ENCODE measurements around the gene NDUFB2.
A peak's percentile ranks its signal among the peaks of the same experiment; 100 is the strongest.
"Not testable (repeated sequence)": the region's sequence is repeated elsewhere in the genome, so short reads cannot be mapped to it uniquely, and the experiment has no call there.

NDUFB2 gene

DNA sequence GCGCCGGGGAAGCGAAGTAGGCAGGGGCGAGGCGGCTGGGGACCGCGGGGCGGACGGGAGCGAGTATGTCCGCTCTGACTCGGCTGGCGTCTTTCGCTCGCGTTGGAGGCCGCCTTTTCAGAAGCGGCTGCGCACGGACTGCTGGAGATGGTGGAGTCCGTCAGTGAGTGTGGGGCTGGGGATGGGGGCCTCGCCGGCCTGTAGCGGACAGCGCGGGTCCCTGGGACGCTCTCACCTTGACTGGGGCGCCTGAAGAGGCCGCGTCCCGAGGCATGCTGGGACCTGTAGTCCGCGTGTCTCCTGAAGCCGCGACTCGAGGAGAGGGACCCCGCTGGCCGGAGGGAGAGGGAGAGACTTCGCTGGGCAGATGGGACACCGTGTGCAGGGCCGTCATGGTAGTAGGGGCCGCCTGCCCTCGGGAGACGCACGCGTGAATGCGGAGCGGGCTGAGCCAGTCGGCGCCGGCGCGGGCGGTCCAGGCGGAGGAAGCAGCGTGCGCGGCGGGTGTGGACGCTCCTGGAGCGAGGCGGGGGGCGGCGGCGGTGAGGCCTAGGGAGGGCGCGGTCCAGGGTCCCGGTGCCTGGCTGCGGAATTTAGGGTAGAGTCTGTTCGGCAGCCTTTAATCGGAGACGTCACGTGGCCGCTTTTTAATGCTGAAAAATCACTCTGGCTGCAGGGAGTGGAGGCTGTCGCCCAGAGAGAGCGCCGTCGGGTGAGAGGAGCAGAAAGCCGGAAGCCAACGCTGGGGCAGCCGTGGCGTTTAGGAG lies at the start of gene NDUFB2:
Gene NDUFB2, plus strand, starts transcription at position 29 of the 767 bp plus-strand sequence. Its CDS starts 37 bp downstream, at position 66.
- DNase-seq (ENCODE audit: low spot score) = peak; percentile 84

DNA sequence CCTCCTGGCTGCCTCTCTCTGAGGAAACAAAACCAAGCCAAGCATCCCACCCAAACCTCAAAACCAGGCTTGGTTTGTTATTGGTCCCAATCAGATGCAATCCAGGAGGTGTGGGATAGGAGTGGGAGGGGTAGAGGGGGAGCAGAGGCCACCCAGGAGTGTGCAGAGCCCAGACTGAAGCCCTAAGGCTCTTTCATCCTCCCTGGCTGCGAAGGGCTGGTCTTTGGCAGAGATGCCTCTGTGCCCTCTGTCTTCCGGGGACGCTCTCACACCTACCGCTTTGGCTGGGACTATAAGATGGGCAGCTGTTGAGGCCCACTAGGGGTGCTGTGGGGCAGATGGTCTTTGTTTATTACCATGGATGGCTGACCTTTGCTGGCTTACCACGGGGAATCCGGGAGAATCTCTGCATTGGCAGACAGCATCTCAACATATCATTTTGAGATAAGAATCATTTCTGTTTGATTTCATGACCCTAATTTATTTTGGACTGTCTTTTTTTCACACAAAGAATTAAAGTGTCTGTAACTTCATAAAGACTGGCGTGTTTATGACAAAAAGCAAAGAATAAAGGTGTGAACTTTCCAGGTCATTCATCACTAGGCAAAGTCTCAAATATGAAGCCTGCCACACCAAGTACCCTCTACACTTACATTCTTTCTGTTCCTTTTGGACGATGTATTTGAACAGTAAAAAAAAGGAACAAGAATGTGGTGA lies 49.4 kb upstream of the NDUFB2 start:
- peak; percentile 75 for DNase-seq (ENCODE audit: low spot score)

DNA sequence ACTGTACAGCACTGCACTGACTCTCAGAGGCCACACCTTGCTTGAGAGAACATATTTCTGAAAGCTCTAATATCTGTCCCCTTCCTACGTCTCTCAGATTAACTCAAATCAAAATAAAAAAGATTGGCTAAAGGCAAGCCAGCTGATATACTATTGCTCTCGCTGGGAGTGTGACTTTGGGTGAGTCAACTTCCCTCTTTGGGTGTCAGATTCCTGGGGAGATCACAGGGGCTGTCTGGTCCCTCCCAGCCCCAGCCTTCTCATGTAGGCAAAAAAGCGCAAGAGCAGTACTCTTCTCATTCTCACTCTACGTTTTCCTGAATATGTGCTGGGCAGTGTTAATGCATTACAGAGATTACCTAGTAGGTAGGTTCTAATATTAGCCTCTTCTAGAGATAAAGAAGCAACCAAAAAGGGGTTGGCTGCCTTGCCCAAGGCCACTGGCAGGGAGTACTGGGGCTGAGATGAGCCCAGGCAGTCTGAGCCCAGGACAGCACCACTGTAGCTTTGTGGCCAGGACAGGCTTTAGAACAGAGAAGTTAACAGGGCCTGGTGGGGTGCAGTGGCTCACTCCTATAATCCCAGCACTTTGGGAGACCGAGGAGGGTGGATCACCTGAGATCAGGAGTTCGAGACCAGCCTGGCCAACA lies 46.8 kb upstream of the NDUFB2 start:
- no peak for DNase-seq (ENCODE audit: low spot score)

GRCh38 chr7:140650367-140650766 lies 46.1 kb upstream of the NDUFB2 start:
- no peak for DNase-seq (ENCODE audit: low spot score)

- DNase-seq (ENCODE audit: low spot score) = peak; percentile 46
Measured at GRCh38 chr7:140653319-140654108, 43.0 kb upstream of the NDUFB2 start.

- no peak for DNase-seq (ENCODE audit: low spot score)
Measured at GRCh38 chr7:140654109-140654387, 42.5 kb upstream of the NDUFB2 start.

DNA sequence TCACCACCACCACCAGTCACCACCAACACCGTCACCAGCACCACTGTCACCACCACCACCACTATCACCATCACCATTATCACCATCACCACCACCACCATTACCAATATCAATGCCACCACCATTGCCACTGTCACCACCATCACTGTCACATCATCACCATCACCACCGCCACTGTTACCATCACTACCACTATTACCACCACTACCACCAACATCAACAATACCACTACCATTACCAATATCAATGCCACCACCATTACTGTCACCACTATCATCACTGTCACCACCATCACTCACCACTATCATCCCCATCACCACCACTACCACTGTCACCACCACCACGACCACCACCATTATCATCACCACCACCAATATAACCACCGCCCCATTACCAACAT lies 41.8 kb upstream of the NDUFB2 start:
- no peak for DNase-seq (ENCODE audit: low spot score)

GRCh38 chr7:140655511-140656408 lies 40.7 kb upstream of the NDUFB2 start:
- no peak for DNase-seq (ENCODE audit: low spot score)

GRCh38 chr7:140656548-140657515 lies 39.7 kb upstream of the NDUFB2 start:
- DNase-seq (ENCODE audit: low spot score) = peak; percentile 45

GRCh38 chr7:140657891-140658290 lies 38.6 kb upstream of the NDUFB2 start:
- DNase-seq (ENCODE audit: low spot score) = no peak

- no peak for DNase-seq (ENCODE audit: low spot score)
Measured at GRCh38 chr7:140659856-140660255, 36.7 kb upstream of the NDUFB2 start.

DNA sequence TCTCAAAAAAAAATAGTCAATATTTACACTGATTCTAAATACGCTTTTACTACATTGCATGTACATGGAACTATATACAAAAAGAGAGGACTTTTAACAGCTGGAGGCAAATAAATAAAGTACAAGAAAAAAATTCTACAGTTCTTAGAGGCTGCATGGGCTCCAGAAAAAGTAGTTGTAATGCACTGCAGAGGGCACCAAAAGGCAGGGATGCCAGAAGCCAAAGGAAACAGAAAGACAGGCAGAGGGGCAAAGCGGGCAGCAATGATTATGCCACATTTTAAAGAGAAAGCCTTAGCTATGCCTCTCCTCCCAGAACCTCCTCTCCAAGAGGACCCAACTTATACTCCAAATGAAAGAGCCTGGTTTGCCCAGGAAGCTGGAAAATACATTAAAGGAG lies 35.4 kb upstream of the NDUFB2 start:
- DNase-seq (ENCODE audit: low spot score) = no peak

DNA sequence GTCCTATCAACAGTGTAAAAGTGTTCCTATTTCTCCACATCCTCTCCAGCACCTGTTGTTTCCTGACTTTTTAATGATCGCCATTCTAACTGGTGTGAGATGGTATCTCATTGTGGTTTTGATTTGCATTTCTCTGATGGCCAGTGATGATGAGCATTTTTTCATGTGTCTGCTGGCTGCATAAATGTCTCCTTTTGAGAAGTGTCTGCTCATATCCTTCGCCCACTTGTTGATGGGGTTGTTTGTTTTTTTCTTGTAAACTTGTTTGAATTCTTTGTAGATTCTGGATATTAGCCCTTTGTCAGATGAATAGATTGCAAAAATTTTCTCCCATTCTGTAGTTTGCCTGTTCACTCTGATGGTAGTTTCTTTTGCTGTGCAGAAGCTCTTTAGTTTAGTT lies 33.6 kb upstream of the NDUFB2 start:
- not testable (repeated sequence) for DNase-seq (ENCODE audit: low spot score)

DNA sequence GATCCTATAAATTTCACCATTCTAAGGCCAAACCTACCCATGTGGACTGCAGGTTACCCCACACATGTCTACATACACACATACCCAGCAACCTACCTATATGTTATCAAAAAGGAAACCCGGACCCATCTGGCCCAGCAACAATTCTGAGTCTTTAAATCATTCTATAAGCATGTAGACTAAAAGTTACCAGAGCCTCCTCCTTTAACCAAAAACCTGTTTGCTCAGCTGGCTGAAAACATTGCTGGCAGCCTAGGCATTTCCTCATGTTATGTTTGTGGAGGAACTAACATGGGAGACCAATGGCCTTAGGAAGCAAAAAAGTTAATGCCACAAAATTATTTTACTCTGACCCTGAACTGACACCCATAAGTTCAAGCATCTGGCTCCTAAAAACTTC lies 29.0 kb upstream of the NDUFB2 start:
- DNase-seq (ENCODE audit: low spot score) = no peak

DNA sequence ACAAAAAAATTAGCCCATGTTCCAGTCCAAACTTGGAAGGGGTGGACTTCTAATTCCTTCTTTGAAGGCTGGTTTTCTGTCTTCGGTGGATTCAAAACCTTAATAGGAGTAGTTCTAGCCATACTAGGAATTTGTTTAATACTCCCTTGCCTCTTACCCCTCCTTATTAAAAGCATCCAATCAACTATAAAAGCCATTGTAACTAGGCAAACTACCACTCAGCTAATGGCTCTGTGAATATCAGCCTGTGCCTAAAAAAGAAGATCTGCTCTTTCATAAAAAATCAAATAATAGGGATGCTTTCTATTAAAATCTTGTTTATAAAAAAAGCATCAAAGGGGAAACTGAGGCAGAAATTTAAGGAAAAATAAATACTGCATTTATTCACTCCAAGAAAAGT lies 27.9 kb upstream of the NDUFB2 start:
- DNase-seq (ENCODE audit: low spot score) = no peak

DNA sequence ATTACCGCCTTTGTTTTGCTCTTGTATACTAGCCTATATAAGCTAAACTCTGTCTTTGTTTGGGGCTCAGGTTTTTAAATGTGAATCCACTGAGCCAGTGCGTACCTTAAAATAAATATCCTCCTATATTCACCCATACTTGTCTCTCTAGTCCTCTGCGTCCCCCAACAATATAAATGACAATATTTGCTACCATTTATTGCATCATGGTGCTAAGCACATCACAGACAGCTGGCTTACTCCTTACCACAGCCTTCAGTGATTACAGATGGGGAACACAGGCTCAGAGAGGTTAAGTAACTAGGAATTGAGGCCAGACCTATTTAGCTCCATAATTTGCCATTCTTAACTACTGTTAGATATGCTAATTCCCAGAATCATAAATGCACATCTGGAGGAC lies 27.2 kb upstream of the NDUFB2 start:
- DNase-seq (ENCODE audit: low spot score) = no peak

DNA sequence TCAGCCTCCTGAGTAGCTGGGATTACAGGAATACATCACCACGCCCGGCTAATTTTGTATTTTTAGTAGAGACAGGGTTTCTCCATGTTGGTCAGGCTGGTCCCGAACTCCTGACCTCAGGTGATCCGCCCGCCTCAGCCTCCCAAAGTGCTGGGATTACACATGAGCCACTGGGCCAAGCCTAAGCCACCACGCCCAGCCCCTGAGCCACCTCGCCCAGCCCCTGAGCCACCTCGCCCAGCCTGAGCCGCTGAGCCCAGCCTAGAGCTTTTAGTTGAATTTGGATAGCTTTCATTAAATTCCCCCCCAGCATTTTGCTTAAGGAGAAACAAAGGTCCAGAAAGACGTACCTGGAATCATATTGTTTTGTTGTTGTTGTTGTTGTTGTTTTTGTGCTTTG lies 26.6 kb upstream of the NDUFB2 start:
- not testable (repeated sequence) for DNase-seq (ENCODE audit: low spot score)

DNA sequence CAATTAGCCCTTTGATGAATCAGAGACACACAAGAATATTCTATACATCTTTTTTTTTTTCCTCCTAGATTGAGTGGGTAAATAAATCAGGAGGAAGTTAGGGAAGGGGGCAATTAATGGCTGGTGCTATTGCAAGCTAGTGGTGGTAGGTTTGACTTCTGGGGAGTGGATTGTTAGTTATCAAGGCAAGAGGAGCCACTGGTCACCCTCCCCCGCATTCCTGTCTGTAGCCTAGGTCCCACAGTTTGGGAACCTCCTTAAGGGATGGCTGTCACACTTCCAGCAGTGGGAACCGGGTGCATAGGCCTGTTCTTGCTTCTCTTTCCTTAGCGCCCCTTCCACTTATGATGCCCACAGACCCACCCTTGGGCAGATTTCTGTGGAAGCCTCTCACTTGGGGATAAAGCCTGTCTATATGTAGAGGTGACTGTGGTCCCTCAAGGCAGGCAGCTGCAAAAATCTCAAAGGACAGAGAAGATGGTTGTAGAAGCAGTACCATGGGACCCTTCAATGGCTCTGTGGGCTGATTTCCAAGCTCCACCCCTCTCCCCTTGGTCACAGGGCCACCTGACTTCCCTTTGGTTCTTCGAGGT lies 26.1 kb upstream of the NDUFB2 start:
- no peak for DNase-seq (ENCODE audit: low spot score)

GRCh38 chr7:140671966-140672365 lies 24.5 kb upstream of the NDUFB2 start:
- no peak for DNase-seq (ENCODE audit: low spot score)

Measured in germinal center (tissue), 1 donor.